ENCODE results near the gene CLCN1. TPM values are rescaled to one million over a fixed set of nuclear protein-coding genes. Genes with fewer than 3 reads are reported as not detected.

The CLCN1 gene
- polyA plus RNA-seq, 3 donors = 0.04 to 0.76 (median 0.11) TPM

DNA sequence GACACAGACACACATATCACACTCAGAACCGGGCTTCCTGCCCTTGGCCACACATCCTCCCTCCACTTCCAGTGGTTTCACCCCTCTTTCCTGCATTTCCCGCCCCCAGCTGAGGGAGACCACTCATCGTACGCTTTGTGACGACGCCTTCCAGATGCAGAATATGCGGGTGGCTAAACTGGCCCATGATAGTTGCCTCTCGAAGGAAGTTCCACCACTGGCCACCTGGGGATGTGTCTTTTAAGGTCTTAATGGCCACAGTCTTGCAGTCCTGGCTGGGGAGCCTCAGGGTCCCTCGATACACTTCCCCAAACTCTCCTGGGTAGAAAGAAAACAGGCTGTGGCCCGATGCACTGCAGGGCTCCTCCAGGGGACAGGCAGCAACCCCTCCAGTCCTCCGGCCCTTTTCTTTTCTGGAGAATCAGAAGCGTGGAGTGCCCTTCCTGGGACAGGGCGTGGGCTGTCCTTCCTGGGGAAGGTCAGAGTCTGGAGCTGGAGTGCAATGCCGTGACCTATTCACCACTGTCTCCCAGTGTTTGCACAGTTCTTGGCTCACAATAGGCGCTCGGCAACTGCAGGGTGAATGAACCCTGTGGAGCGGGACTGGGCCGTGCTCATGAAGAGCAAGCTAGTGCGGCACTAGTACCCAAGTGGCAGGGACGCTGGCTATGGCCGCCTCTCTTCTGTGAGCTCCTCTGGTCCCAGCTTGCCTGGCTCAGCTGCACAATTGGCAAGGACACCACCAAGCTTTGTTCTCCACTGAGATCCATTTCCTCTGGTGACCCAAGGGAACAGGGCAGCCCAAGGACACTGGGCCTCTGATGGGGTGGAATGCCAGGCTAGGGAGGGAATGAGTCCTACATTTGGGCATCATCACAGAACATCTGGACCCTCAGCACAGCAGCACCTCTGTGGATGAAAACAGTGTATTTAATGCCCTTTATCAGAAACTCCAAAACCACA lies 79.6 kb downstream of the CLCN1 start:
- Histone ChIP-seq H4K20me1 (ENCODE audit: insufficient read depth, low read length) (peaks cover 48% of the 10 kb centered on the region), H3K27me3 (ENCODE audit: control insufficient read depth in 2 of 2, insufficient read depth in 2 of 2, low read length in 2 of 2) (no peaks in the 10 kb centered on the region), H3K4me2 (replicated peaks; ENCODE audit: extremely low read depth, low read length, poor library complexity, severe bottlenecking) (no peak overlapping the region), H3K9ac (ENCODE audit: insufficient read depth, low read length, poor library complexity, severe bottlenecking) (no peak overlapping the region), H3K4me1 (ENCODE audit: control insufficient read depth in 1 of 2, insufficient read depth in 2 of 2, low read length in 2 of 2) (peaks cover 9 to 36% of the 10 kb centered on the region in 2 donors), H3K36me3 (replicated peaks in 1 of 2; ENCODE audit: control insufficient read depth in 1 of 2, insufficient read depth in 2 of 2, low read length in 2 of 2) (peaks cover 19 to 28% of the 10 kb centered on the region in 2 donors), H3K4me3 (replicated peaks in 1 of 3; ENCODE audit: low read depth in 2 of 3, low read length in 3 of 3) (no peak overlapping the region), H3K9me3 (replicated peaks in 1 of 2; ENCODE audit: control insufficient read depth in 1 of 2, insufficient read depth in 1 of 2, low read length in 2 of 2) (no peaks in the 10 kb centered on the region), H3K79me2 (ENCODE audit: insufficient read depth, low read length) (peaks cover 4% of the 10 kb centered on the region), H2AFZ (ENCODE audit: insufficient read depth, low read depth, low read length, poor library complexity, severe bottlenecking) (no peak overlapping the region), H3K27ac (ENCODE audit: low read depth in 1 of 2, low read length in 2 of 2) (no peak overlapping the region)
- intact Hi-C loops (cut with micrococcal nuclease) = no loop called here
- Mint-ChIP-seq H3K9me3 (no peaks in the 10 kb centered on the region), H3K4me3 (peak overlapping the region; percentile 5 to 22), H3K27ac (peak overlapping the region in 5 of 7 donors; percentile 16 to 68 (median 51)), H3K4me1 (peaks cover 41% of the 10 kb centered on the region), H3K27me3 (ENCODE audit: low read depth in 3 of 3) (no peaks in the 10 kb centered on the region), H3K36me3 (peaks cover 31 to 35% of the 10 kb centered on the region in 2 donors)
- DNase-seq = peak; percentile 48 to 54 (median 53)
- 42% methylated on average over 20 of the region's 21 CpGs for WGBS (ENCODE audit: insufficient coverage)
- TF ChIP-seq, protein P1, sequence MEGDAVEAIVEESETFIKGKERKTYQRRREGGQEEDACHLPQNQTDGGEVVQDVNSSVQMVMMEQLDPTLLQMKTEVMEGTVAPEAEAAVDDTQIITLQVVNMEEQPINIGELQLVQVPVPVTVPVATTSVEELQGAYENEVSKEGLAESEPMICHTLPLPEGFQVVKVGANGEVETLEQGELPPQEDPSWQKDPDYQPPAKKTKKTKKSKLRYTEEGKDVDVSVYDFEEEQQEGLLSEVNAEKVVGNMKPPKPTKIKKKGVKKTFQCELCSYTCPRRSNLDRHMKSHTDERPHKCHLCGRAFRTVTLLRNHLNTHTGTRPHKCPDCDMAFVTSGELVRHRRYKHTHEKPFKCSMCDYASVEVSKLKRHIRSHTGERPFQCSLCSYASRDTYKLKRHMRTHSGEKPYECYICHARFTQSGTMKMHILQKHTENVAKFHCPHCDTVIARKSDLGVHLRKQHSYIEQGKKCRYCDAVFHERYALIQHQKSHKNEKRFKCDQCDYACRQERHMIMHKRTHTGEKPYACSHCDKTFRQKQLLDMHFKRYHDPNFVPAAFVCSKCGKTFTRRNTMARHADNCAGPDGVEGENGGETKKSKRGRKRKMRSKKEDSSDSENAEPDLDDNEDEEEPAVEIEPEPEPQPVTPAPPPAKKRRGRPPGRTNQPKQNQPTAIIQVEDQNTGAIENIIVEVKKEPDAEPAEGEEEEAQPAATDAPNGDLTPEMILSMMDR (IDR thresholded peaks at IDR 0.05) = peak; percentile 71

DNA sequence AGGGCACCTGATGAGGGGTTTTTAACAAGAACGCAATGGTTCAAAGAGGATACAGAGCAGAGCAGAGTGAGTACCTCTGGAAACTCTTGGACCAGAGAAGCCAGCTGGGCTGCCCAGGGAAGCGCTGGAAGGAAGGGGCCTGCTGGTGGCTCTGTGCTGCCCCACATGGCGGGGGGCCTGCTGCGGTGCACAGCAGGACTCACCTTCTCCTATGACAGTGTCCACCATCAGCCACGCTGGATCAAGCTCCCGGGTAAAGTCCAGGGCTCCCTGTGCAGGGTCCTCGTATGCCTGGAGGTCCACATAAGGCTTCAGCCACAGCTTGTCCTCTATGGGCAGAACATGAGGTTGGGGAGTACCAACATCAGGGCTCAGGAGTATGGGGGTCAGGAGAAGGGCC lies 80.3 kb downstream of the CLCN1 start:
- H3K79me2 ChIP-seq (ENCODE audit: insufficient read depth, low read length) = no peaks in the 10 kb centered on the region
- H4K20me1 ChIP-seq (ENCODE audit: insufficient read depth, low read length) = peaks cover 41% of the 10 kb centered on the region
- H3K4me1 Mint-ChIP-seq = peaks cover 37% of the 10 kb centered on the region
- H3K27me3 ChIP-seq (ENCODE audit: control insufficient read depth in 2 of 2, insufficient read depth in 2 of 2, low read length in 2 of 2) = no peaks in the 10 kb centered on the region
- no peak overlapping the region for H3K27ac ChIP-seq (ENCODE audit: low read depth in 1 of 2, low read length in 2 of 2)
- no peak overlapping the region for H2AFZ ChIP-seq (ENCODE audit: insufficient read depth, low read depth, low read length, poor library complexity, severe bottlenecking)
- H3K4me3 ChIP-seq (replicated peaks in 1 of 3; ENCODE audit: low read depth in 2 of 3, low read length in 3 of 3) = no peak overlapping the region
- no peak overlapping the region for H3K4me2 ChIP-seq (replicated peaks; ENCODE audit: extremely low read depth, low read length, poor library complexity, severe bottlenecking)
- no peak overlapping the region for H3K9ac ChIP-seq (ENCODE audit: insufficient read depth, low read length, poor library complexity, severe bottlenecking)
- H3K9me3 Mint-ChIP-seq = no peaks in the 10 kb centered on the region
- 50% methylated on average over 2 of the region's 7 CpGs for WGBS (ENCODE audit: insufficient coverage)
- no peak overlapping the region for H3K4me3 Mint-ChIP-seq
- no peak for DNase-seq
- TF ChIP-seq, protein P1 (IDR thresholded peaks at IDR 0.05) = no peak
- H3K27ac Mint-ChIP-seq = no peak overlapping the region
- peaks cover 32 to 36% of the 10 kb centered on the region in 2 donors for H3K36me3 Mint-ChIP-seq
- H3K9me3 ChIP-seq (replicated peaks in 1 of 2; ENCODE audit: control insufficient read depth in 1 of 2, insufficient read depth in 1 of 2, low read length in 2 of 2) = no peaks in the 10 kb centered on the region
- H3K4me1 ChIP-seq (ENCODE audit: control insufficient read depth in 1 of 2, insufficient read depth in 2 of 2, low read length in 2 of 2) = peaks cover 9 to 32% of the 10 kb centered on the region in 2 donors
- intact Hi-C loops (cut with micrococcal nuclease) = no loop called here
- H3K36me3 ChIP-seq (replicated peaks in 1 of 2; ENCODE audit: control insufficient read depth in 1 of 2, insufficient read depth in 2 of 2, low read length in 2 of 2) = peaks cover 12 to 21% of the 10 kb centered on the region in 2 donors
- H3K27me3 Mint-ChIP-seq (ENCODE audit: low read depth in 3 of 3) = no peaks in the 10 kb centered on the region
